Stomach smooth muscle (tissue), 2 donors: ENCODE results near the gene SSTR1.

Experiments
- H3K27ac ChIP-seq: one replicate; pipeline ENCODE4 v1.7.0; 2013; ENCODE audit warnings: mild to moderate bottlenecking, low read length, inconsistent platforms
- H3K27me3 ChIP-seq, 2 donors: one replicate each; pipeline ENCODE4 v1.7.0; 2013; ENCODE audit warnings: low read length in 2 of 2; ENCODE audit not compliant: insufficient read depth in 2 of 2, control insufficient read depth in 1 of 2
- H3K36me3 ChIP-seq, 2 donors: one replicate each; pipeline ENCODE4 v1.7.0; 2013; ENCODE audit warnings: low read length in 2 of 2; ENCODE audit not compliant: control insufficient read depth in 2 of 2, insufficient read depth in 2 of 2
- H3K4me1 ChIP-seq: one replicate; pipeline ENCODE4 v1.7.0; 2013; ENCODE audit warnings: low read length; ENCODE audit not compliant: control insufficient read depth, insufficient read depth
- H3K4me3 ChIP-seq, 2 donors: one replicate each; pipeline ENCODE4 v1.7.0; 2013; ENCODE audit warnings: low read length in 2 of 2
- H3K9ac ChIP-seq, 2 donors: one replicate each; pipeline ENCODE4 v1.7.0; 2013; ENCODE audit warnings: low read length in 2 of 2, mild to moderate bottlenecking in 1 of 2
- H3K9me3 ChIP-seq, 2 donors: one replicate each; pipeline ENCODE4 v1.7.0; 2013; ENCODE audit warnings: low read length in 2 of 2; ENCODE audit not compliant: control insufficient read depth in 2 of 2
- donor health status: healthy.
- donor health status: Pancreatic carcinoma.

Gene SSTR1

GRCh38 chr14:38256533-38256840, 48.8 kb downstream of the SSTR1 start:
- H3K4me1 ChIP-seq, result no peaks in the 10 kb centered on the region
- H3K4me3 ChIP-seq, result no peak overlapping the region
- H3K9ac ChIP-seq, result no peak overlapping the region
- H3K36me3 ChIP-seq, result no peaks in the 10 kb centered on the region
- H3K27ac ChIP-seq, result no peak overlapping the region
- H3K9me3 ChIP-seq, result no peaks in the 10 kb centered on the region
- H3K27me3 ChIP-seq, result peaks cover 3 to 8% of the 10 kb centered on the region in 2 donors

GRCh38 chr14:38257507-38257906, 49.8 kb downstream of the SSTR1 start:
- H3K9me3 ChIP-seq, result no peaks in the 10 kb centered on the region
- no peak overlapping the region for H3K4me3 ChIP-seq
- peaks cover 3 to 8% of the 10 kb centered on the region in 2 donors for H3K27me3 ChIP-seq
- H3K27ac ChIP-seq, result no peak overlapping the region
- no peaks in the 10 kb centered on the region for H3K4me1 ChIP-seq
- H3K9ac ChIP-seq, result no peak overlapping the region
- H3K36me3 ChIP-seq, result no peaks in the 10 kb centered on the region

- Histone ChIP-seq H3K36me3 (no peaks in the 10 kb centered on the region), H3K9ac (no peak overlapping the region), H3K4me1 (no peaks in the 10 kb centered on the region), H3K4me3 (no peak overlapping the region), H3K27me3 (no peaks in the 10 kb centered on the region), H3K27ac (no peak overlapping the region), H3K9me3 (no peaks in the 10 kb centered on the region)
Observed at GRCh38 chr14:38261620-38262019, 53.9 kb downstream of the SSTR1 start.
